HepG2 (cell line): ENCODE results near the gene CTSA. TPM values are rescaled to one million over a fixed set of nuclear protein-coding genes. Genes with fewer than 3 reads are reported as not detected.

Experiments
- ATAC-seq: fragments of 200-7000 bp; cut with Tn5 transposase; 3 replicates; pipeline ENCODE4 v1.9.1; 2020; ENCODE audit warnings: mild to moderate bottlenecking, moderate library complexity
- BruUV-seq: library from RNA; stranded (reverse); fragments of 400-500 nt; replicated peaks from 2 replicates; lab custom pipeline; 2021; lab: Mats Ljungman, UMichigan
- CTCF ChIA-PET: fragments of 300-600 bp; formaldehyde crosslinking; extraction: SDS; loops from one replicate; lab custom pipeline; 2021; ENCODE audit warnings: low total read pairs, inconsistent platforms, low intra/inter-chr PET ratio; lab: Yijun Ruan, JAX
- POLR2A ChIA-PET: fragments of 350-600 bp; sonication (Branson Sonifier 250); formaldehyde crosslinking; loops from one replicate; lab custom pipeline; 2020; ENCODE audit warnings: antibody characterized with exemption, inconsistent platforms; lab: Yijun Ruan, JAX
- DNase-seq: peaks from one replicate; pipeline ENCODE4 v3.0.0-alpha.2; 2015; ENCODE audit warnings: low spot score
- FAIRE-seq: peaks from 3 replicates; lab custom pipeline; 2011; peaks lifted over from hg19 to GRCh38; lab: Jason Lieb, UNC
- H2AFZ ChIP-seq: one replicate; pipeline ENCODE4 v1.6.1; 2011; ENCODE audit warnings: low read length, inconsistent platforms
- H3K27ac ChIP-seq: fragments of 300-600 bp; 3 replicates; pipeline ENCODE4 v1.8.0; 2011; ENCODE audit warnings: mixed run types, mild to moderate bottlenecking, mixed read lengths, low read length, inconsistent platforms; ENCODE audit not compliant: insufficient read depth; ENCODE audit errors: extremely low read length
- H3K27me3 ChIP-seq, 2 experiments: fragments of 200-600 bp in 1 of 2; 2 replicates in 1 of 2; 3 replicates in 1 of 2; pipeline versions ENCODE4 v1.6.0 to v1.8.0; 2011; ENCODE audit warnings: low read length in 2 of 2, mild to moderate bottlenecking in 2 of 2, moderate library complexity in 2 of 2, inconsistent platforms in 1 of 2; ENCODE audit not compliant: insufficient read depth in 2 of 2, control insufficient read depth in 1 of 2
- H3K36me3 ChIP-seq, 2 experiments: fragments of 200-600 bp in 1 of 2; replicated peaks in 1 of 2; 2 replicates in 1 of 2; 3 replicates in 1 of 2; pipeline versions ENCODE4 v1.5.1 to v1.8.0; 2011; ENCODE audit warnings: low read length in 2 of 2, inconsistent platforms in 1 of 2; ENCODE audit not compliant: insufficient read depth in 2 of 2, control insufficient read depth in 1 of 2
- H3K4me1 ChIP-seq: 2 replicates; pipeline ENCODE4 v1.5.1; 2012; ENCODE audit warnings: low read length, inconsistent platforms; ENCODE audit not compliant: insufficient read depth
- H3K4me2 ChIP-seq: 2 replicates; pipeline ENCODE4 v1.6.0; 2011; ENCODE audit warnings: low read depth, low read length, inconsistent platforms
- H3K4me3 ChIP-seq, 3 experiments: fragments of 200-600 bp in 1 of 3; sonication (generic), shearing (Covaris generic) in 1 of 3; replicated peaks in 1 of 3; 2 replicates each; pipeline ENCODE4 v1.5.1; 2011 to 2016; ENCODE audit warnings: low read length in 3 of 3, inconsistent platforms in 2 of 3, low read depth in 2 of 3, mild to moderate bottlenecking in 2 of 3, control low read depth in 1 of 3, mixed read lengths in 1 of 3; ENCODE audit not compliant: insufficient read depth in 1 of 3
- H3K79me2 ChIP-seq: one replicate; pipeline ENCODE4 v1.6.1; 2011; ENCODE audit warnings: low read length, inconsistent platforms; ENCODE audit not compliant: insufficient read depth
- H3K9ac ChIP-seq: 2 replicates; pipeline ENCODE4 v1.6.0; 2011; ENCODE audit warnings: mild to moderate bottlenecking, low read depth, low read length, inconsistent platforms; ENCODE audit not compliant: insufficient read depth
- H3K9me3 ChIP-seq: 2 replicates; pipeline ENCODE4 v1.5.1; 2012; ENCODE audit warnings: mild to moderate bottlenecking, low read length
- H4K20me1 ChIP-seq: 2 replicates; pipeline ENCODE4 v1.6.0; 2011; ENCODE audit warnings: inconsistent platforms, mild to moderate bottlenecking, low read length, moderate library complexity; ENCODE audit not compliant: insufficient read depth
- ASH2L ChIP-seq: fragments of 300-600, 200-600 bp; sonication (generic); IDR thresholded peaks from 2 replicates; pipeline ENCODE4 v1.7.0; 2017; ENCODE audit warnings: low read depth, mild to moderate bottlenecking, moderate library complexity, mixed read lengths, low read length; ENCODE audit not compliant: insufficient read length
- CENPX ChIP-seq: sonication (generic); formaldehyde crosslinking; IDR thresholded peaks from 2 replicates; pipeline ENCODE4 v1.9.0; 2021; ENCODE audit warnings: mild to moderate bottlenecking, missing genetic modification reagents, moderate library complexity
- NFATC3 ChIP-seq: sonication (generic); formaldehyde crosslinking; IDR thresholded peaks from 2 replicates; pipeline ENCODE4 v1.5.1; 2020; ENCODE audit warnings: mild to moderate bottlenecking, missing genetic modification reagents
- NFIB ChIP-seq: sonication (generic); formaldehyde crosslinking; IDR thresholded peaks from 2 replicates; pipeline ENCODE4 v1.9.0; 2021; ENCODE audit warnings: missing genetic modification reagents, mild to moderate bottlenecking, borderline replicate concordance
- NR2F6 ChIP-seq, 2 experiments: IDR thresholded peaks; 2 replicates each; pipeline ENCODE4 v1.6.1; 2016; ENCODE audit warnings: antibody characterized with exemption in 1 of 2, mild to moderate bottlenecking in 1 of 2
- RNF2 ChIP-seq: fragments of 450-650 bp; conservative IDR thresholded peaks from 2 replicates; pipeline ENCODE4 v1.6.1; 2016; ENCODE audit warnings: low read depth
- SIX4 ChIP-seq: sonication (generic); formaldehyde crosslinking; IDR thresholded peaks from 2 replicates; pipeline ENCODE4 v1.4.0; 2020; ENCODE audit warnings: missing genetic modification reagents
- ZNF180 ChIP-seq: sonication (generic); formaldehyde crosslinking; IDR thresholded peaks from 2 replicates; pipeline ENCODE4 v1.4.0; 2020; ENCODE audit warnings: low read depth, missing genetic modification reagents, borderline replicate concordance
- WGBS: methylation state at CpG from one replicate; pipeline ENCODE4 v1.1.6; 2017; ENCODE audit warnings: low lambda C conversion rate; 5-methylcytosine and 5-hydroxymethylcytosine counted together
- in situ Hi-C: cut with HindIII; loops from 2 replicates; pipeline ENCODE4 v1.10.0; 2017; ENCODE audit warnings: low pct_unique_long_range_greater_than_20kb; ENCODE audit not compliant: extremely low pct_ligation_motif_present
- intact Hi-C: fragments of 100-400 bp; cut with micrococcal nuclease; formaldehyde crosslinking; loops from one replicate; pipeline ENCODE4 v1.10.0; 2022; ENCODE audit not compliant: unreplicated experiment
- polyA plus RNA-seq, 8 experiments: library from polyadenylated mRNA; depleted of rRNA in 3 of 8; stranded (reverse) in 7 of 8; unstranded in 1 of 8; fragments of >200 nt; fragmentation: Illumina TruSeq in 4 of 8; extraction: Trizol in 4 of 8; gene quantifications; 2 replicates each; pipeline versions ENCODE4 v1.2.1 to v1.2.3, GENCODE V29; 2011 to 2016; ENCODE audit warnings: low read depth in 4 of 8, missing spikeins in 1 of 8, mixed read lengths in 1 of 8; ENCODE audit not compliant: insufficient read depth in 1 of 8
- total RNA-seq, 5 experiments: library from RNA; depleted of rRNA; stranded (reverse); fragments of >200 nt; fragmentation: Illumina TruSeq; extraction: Trizol; gene quantifications; 2 replicates each; pipeline ENCODE4 v1.2.3, GENCODE V29; 2016; ENCODE audit warnings: low read depth in 1 of 5
- TF ChIP-seq, protein P1 (sequence below): IDR thresholded peaks from 2 replicates; pipeline ENCODE4 v1.6.1; 2012; ENCODE audit warnings: inconsistent platforms
- TF ChIP-seq, protein P2 (sequence below): sonication (generic); formaldehyde crosslinking; IDR thresholded peaks from 2 replicates; pipeline ENCODE4 v1.4.0; 2020; ENCODE audit warnings: low read depth, missing genetic modification reagents
- TF ChIP-seq, protein P3 (sequence below): sonication (generic); formaldehyde crosslinking; IDR thresholded peaks from 2 replicates; pipeline ENCODE4 v1.4.0; 2020; ENCODE audit warnings: missing genetic modification reagents

The CTSA gene
- total and polyA plus RNA-seq, 2 of the 13 experiments (the other 11 are each of a cell fraction or from before 2014, with no cell fraction given): 202 to 231 TPM

DNA sequence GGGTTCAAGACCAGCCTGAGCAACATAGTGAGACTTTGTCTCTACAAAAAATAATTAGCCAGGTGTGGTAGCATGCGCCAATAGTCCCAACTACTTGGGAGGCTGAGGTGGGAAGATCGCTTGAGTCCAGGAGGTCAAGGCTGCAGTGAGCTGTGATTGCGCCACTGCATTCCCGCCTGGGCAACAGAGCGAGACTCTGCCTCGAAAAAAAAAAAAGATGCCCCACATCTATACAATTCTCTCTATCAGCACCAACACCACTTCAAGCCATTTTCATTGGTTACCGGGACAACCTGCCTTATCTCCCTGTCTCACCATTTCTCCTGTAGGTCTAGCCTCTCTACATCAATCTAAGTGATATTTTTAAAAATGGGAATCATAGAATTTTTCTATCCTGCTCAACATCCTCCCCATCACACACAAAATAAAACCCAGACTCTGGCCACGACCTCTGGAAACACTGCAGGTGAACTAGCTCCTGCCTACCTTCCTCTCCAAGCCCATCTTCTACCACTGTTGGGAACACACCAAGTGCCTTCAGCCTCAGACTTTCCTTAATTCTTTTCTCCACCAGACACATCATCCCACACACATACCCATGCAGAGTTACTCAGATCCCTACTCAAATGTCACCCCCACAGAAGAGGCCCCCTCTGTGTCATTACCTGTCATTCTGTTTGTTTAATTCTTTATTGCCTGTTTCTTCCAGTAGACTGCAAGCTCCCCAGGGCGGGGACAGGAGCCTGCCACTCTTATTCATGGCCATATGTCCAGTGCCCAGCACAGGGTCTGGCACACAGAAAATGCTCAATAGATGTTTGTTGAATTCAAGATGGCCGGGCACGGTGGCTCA is 30.4 kb downstream of the CTSA start:
- peaks cover 90% of the 10 kb centered on the region for H3K4me1 ChIP-seq
- H3K36me3 ChIP-seq: no peaks in the 10 kb centered on the region
- in situ Hi-C loops (no loop called here), intact Hi-C loops (no loop called here)
- ChIA-PET CTCF (no interaction called here), POLR2A (interaction anchor here (0.6 to 5.0 kb wide), 12 partner anchors 8 to 213 kb away, joined by 3 to 78 read pairs (median 13); partner anchors contain the start of genes CTSA, DNTTIP1, NEURL2 and PCIF1)
- DNase-seq: no peak
- H3K4me2 ChIP-seq: 0 out of 2 replicates have a peak overlapping the region, but pooled peaks have one; percentile 48
- no peak overlapping the region for H2AFZ ChIP-seq
- FAIRE-seq: no peak
- WGBS: 19% methylated on average over 11 of the region's 11 CpGs
- H3K27me3 ChIP-seq: peaks cover 0 to under 1% of the 10 kb centered on the region in 2 experiments; a peak in 1 of 5 replicates
- no peaks in the 10 kb centered on the region for H4K20me1 ChIP-seq
- H3K9ac ChIP-seq: no peak overlapping the region
- H3K27ac ChIP-seq: no peak overlapping the region
- no peaks in the 10 kb centered on the region for H3K9me3 ChIP-seq
- H3K79me2 ChIP-seq: no peaks in the 10 kb centered on the region
- H3K4me3 ChIP-seq: no peak overlapping the region
- no peak for ATAC-seq
- no TSS peak for BruUV-seq
- TF ChIP-seq NFATC3 (CRISPR knock-in tag) (no peak), SIX4 (no peak), CENPX (CRISPR knock-in tag) (no peak), NFIB (CRISPR knock-in tag) (0 out of 2 replicates have a peak, but pooled peaks have one; percentile 51), NR2F6 (IDR thresholded peaks at IDR 0.05) (peak; percentile 58), NR2F6 (CRISPR knock-in tag; IDR thresholded peaks at IDR 0.05) (peak; percentile 68), ASH2L (no peak), ZNF180 (no peak), RNF2 (no peak)
- TF ChIP-seq, protein P1, sequence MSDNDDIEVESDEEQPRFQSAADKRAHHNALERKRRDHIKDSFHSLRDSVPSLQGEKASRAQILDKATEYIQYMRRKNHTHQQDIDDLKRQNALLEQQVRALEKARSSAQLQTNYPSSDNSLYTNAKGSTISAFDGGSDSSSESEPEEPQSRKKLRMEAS: 0 out of 2 replicates have a peak, but pooled peaks have one; percentile 21
- TF ChIP-seq, protein P2, sequence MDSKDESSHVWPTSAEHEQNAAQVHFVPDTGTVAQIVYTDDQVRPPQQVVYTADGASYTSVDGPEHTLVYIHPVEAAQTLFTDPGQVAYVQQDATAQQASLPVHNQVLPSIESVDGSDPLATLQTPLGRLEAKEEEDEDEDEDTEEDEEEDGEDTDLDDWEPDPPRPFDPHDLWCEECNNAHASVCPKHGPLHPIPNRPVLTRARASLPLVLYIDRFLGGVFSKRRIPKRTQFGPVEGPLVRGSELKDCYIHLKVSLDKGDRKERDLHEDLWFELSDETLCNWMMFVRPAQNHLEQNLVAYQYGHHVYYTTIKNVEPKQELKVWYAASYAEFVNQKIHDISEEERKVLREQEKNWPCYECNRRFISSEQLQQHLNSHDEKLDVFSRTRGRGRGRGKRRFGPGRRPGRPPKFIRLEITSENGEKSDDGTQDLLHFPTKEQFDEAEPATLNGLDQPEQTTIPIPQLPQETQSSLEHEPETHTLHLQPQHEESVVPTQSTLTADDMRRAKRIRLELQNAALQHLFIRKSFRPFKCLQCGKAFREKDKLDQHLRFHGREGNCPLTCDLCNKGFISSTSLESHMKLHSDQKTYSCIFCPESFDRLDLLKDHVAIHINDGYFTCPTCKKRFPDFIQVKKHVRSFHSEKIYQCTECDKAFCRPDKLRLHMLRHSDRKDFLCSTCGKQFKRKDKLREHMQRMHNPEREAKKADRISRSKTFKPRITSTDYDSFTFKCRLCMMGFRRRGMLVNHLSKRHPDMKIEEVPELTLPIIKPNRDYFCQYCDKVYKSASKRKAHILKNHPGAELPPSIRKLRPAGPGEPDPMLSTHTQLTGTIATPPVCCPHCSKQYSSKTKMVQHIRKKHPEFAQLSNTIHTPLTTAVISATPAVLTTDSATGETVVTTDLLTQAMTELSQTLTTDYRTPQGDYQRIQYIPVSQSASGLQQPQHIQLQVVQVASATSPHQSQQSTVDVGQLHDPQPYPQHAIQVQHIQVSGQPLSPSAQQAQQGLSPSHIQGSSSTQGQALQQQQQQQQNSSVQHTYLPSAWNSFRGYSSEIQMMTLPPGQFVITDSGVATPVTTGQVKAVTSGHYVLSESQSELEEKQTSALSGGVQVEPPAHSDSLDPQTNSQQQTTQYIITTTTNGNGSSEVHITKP (CRISPR knock-in tag): 0 out of 2 replicates have a peak, but pooled peaks have one; percentile 11
- TF ChIP-seq, protein P3, sequence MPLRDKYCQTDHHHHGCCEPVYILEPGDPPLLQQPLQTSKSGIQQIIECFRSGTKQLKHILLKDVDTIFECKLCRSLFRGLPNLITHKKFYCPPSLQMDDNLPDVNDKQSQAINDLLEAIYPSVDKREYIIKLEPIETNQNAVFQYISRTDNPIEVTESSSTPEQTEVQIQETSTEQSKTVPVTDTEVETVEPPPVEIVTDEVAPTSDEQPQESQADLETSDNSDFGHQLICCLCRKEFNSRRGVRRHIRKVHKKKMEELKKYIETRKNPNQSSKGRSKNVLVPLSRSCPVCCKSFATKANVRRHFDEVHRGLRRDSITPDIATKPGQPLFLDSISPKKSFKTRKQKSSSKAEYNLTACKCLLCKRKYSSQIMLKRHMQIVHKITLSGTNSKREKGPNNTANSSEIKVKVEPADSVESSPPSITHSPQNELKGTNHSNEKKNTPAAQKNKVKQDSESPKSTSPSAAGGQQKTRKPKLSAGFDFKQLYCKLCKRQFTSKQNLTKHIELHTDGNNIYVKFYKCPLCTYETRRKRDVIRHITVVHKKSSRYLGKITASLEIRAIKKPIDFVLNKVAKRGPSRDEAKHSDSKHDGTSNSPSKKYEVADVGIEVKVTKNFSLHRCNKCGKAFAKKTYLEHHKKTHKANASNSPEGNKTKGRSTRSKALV: no peak
